ENCODE results near the gene RORC. TPM values are rescaled to one million over a fixed set of nuclear protein-coding genes. Genes with fewer than 3 reads are reported as not detected.

The RORC gene
- total RNA-seq, 1 donor = not detected

DNA sequence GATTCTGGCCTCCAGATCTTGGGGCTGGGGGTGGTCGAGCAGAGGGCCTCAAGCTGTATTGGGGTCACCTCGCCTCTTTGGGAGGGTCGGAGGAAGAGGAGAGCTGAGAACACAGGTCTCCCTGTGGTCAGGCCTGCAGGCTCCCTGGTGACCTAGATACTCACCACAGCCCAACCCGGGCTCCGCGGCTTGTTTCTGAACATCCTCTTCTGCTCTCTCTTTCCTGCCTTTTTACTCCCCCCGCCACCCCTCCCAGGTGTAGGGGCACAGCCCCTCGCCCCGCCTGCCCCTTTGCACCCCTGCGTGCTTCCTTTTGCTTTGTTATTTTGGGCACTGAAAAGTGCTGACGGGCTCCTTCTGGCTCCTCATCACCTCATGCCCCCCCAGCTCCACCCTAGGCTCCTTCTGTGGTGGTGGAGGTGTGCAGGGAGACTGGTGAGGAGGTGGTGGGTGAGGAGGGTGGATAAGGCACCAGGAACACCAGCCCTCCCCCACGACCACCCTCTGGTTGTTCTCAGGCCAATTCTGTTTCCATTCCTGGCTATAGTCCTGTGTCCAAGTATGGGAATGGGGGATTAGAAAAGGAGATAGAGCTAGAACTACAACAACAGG is 15.8 kb downstream of the RORC start:
- no peak overlapping the region for H3K4me3 ChIP-seq (ENCODE audit: low read depth, low read length)
- DNase-seq (ENCODE audit: low read depth) = no peak
- TF ChIP-seq CTCF (IDR thresholded peaks at IDR 0.05; ENCODE audit: insufficient read depth, low read depth, low read length) = no peak

DNA sequence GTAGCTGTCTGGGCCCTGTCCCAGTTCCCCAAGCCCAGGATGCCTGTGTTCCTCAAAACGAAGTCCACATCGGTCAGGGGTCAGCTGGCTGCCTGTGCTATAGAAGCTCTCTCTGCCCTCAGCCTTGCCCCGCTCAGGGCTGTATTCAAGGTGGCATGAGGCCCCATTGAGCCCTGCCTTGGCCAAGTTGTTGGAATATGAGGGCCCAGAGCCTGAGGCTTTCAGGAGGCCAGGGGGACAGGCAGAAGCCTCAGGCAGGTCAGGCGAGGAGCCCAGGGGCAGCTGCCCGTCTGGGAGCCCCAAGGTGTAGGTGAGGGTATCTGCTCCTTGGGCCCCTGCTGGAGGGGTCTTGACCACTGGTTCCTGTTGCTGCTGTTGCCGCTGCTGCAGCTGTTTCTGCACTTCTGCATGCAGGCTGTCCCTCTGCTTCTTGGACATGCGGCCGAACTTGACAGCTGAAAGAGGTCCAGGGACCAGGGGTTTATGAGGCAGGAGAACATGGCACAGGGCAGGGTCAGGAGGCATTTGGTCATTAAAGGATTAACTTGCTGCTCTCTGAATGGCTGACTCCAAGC is 16.5 kb downstream of the RORC start:
- no peak for DNase-seq (ENCODE audit: low read depth)
- no peak for TF ChIP-seq CTCF (IDR thresholded peaks at IDR 0.05; ENCODE audit: insufficient read depth, low read depth, low read length)
- no peak overlapping the region for H3K4me3 ChIP-seq (ENCODE audit: low read depth, low read length)

DNA sequence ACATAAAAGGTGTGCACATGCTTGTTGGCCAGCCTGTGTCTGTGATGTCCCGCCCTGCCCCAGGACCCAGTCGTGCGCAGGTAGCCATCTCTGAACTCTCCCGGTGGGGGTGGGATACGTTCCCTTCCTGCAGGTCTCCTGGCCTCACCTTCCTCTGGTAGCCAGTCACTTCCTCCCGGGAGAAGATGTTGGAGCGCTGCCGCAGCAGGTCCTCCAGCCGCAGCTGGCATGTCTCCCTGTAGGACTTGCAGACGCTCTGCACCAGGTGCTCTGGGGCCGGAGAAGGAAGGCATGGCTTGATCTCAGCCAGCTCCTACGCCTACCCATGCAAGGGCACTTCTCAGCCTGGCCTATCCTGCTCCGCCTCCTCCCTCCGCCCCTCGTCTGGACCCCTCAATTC is 17.2 kb downstream of the RORC start:
- TF ChIP-seq CTCF (IDR thresholded peaks at IDR 0.05; ENCODE audit: insufficient read depth, low read depth, low read length) = no peak
- no peak overlapping the region for H3K4me3 ChIP-seq (ENCODE audit: low read depth, low read length)
- no peak for DNase-seq (ENCODE audit: low read depth)

GRCh38 chr1:151813271-151813977 is 18.2 kb downstream of the RORC start:
- DNase-seq (ENCODE audit: low read depth) = no peak
- no peak overlapping the region for H3K4me3 ChIP-seq (ENCODE audit: low read depth, low read length)
- no peak for TF ChIP-seq CTCF (IDR thresholded peaks at IDR 0.05; ENCODE audit: insufficient read depth, low read depth, low read length)

- H3K4me3 ChIP-seq (ENCODE audit: low read depth, low read length) = no peak overlapping the region
- DNase-seq (ENCODE audit: low read depth) = peak; percentile 27
- no peak for TF ChIP-seq CTCF (IDR thresholded peaks at IDR 0.05; ENCODE audit: insufficient read depth, low read depth, low read length)
Measured at GRCh38 chr1:151811181-151811580, 20.4 kb downstream of the RORC start.

DNA sequence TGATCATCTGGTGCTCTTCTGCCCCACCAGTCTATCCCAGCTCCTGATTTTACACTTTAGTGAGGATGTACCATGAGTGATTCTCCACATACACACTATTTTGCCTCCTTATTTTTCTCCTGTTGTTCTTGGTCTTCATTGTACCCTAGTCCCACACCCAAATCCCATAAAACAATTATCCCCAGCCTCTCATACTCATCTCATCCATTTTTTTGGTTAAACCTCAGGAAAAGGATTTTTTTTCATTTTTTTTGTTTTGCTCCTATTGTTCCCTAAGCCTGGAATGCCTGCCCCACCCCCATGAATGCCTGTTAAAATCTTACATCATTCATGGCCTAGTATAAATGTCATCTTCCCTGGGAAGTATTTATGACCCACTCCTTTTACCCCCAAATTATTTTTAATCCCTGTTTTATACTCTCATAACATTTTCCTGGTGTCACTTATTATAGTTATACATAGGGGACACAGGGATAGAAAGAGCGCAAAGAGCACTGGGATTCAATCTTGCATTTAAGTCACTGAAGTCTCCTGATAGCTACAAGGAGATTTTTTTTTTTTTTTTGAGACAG is 21.5 kb downstream of the RORC start:
- H3K4me3 ChIP-seq (ENCODE audit: low read depth, low read length) = no peak overlapping the region
- DNase-seq (ENCODE audit: low read depth) = no peak
- no peak for TF ChIP-seq CTCF (IDR thresholded peaks at IDR 0.05; ENCODE audit: insufficient read depth, low read depth, low read length)
